H1 (cell line): Measurements from ENCODE around the gene RPTOR. TPM values are rescaled to one million over a fixed set of nuclear protein-coding genes. Genes with fewer than 3 reads are reported as not detected.

Experiments used
- BRCA1 ChIP-seq: IDR thresholded peaks from 2 replicates; pipeline ENCODE4 v1.6.1; 2012; ENCODE audit warnings: low read depth, low read length, improper control_type of control experiment
- CBX5 ChIP-seq: fragments of 300-800, 300-1000 bp; sonication (generic); IDR thresholded peaks from 2 replicates; pipeline ENCODE4 v1.7.1; 2016; ENCODE audit warnings: antibody characterized with exemption, low read length, low read depth
- CHD2 ChIP-seq: IDR thresholded peaks from 2 replicates; pipeline ENCODE4 v1.6.1; 2012; ENCODE audit warnings: low read length, improper control_type of control experiment
- EZH2 ChIP-seq: fragments of 200-600 bp; sonication (generic); IDR thresholded peaks from 2 replicates; pipeline ENCODE4 v1.7.1; 2012; ENCODE audit warnings: low read depth, mild to moderate bottlenecking, moderate library complexity, low read length, inconsistent platforms; ENCODE audit not compliant: severe bottlenecking
- SIN3A ChIP-seq, 2 experiments: IDR thresholded peaks in 1 of 2; conservative IDR thresholded peaks in 1 of 2; 2 replicates each; pipeline ENCODE4 v1.6.1; 2011 to 2012; ENCODE audit warnings: low read length in 2 of 2, improper control_type of control experiment in 1 of 2, low read depth in 1 of 2, mild to moderate bottlenecking in 1 of 2
- SIX5 ChIP-seq: IDR thresholded peaks from 2 replicates; pipeline ENCODE4 v1.6.1; 2011; ENCODE audit warnings: mild to moderate bottlenecking, low read depth, low read length
- SRF ChIP-seq: IDR thresholded peaks from 2 replicates; pipeline ENCODE4 v1.6.1; 2011; ENCODE audit warnings: mild to moderate bottlenecking, low read depth, low read length, moderate library complexity
- polyA plus RNA-seq, 7 experiments: library from polyadenylated mRNA; depleted of rRNA in 3 of 7; stranded (reverse) in 5 of 7; unstranded in 2 of 7; fragments of >200 nt in 5 of 7; fragments of 200-250 nt in 2 of 7; gene quantifications; 1 replicate in 5 of 7; 2 replicates in 1 of 7; 4 replicates in 1 of 7; pipeline versions ENCODE4 v1.2.1 to v1.2.3, GENCODE V29; 2011 to 2013; ENCODE audit warnings: missing spikeins in 2 of 7, mixed read lengths in 2 of 7
- total RNA-seq: library from RNA; stranded (reverse); fragmentation: NEBNext Ultra II Directional; extraction: Animal tissue kit (Norgen Biotek cat#: 25700); gene quantifications from 2 replicates; pipeline ENCODE4 v1.2.1, GENCODE V29; 2021
- TF ChIP-seq, protein P1 (sequence below): fragments of 300-600 bp; sonication (generic); IDR thresholded peaks from 2 replicates; pipeline ENCODE4 v1.7.1; 2012; ENCODE audit warnings: low read length, moderate library complexity, mild to moderate bottlenecking, inconsistent platforms; ENCODE audit not compliant: insufficient replicate concordance
- TF ChIP-seq, protein P2 (sequence below): IDR thresholded peaks from 2 replicates; pipeline ENCODE4 v1.6.1; 2011; ENCODE audit warnings: low read length, improper control_type of control experiment

The RPTOR gene
- total and polyA plus RNA-seq, 2 of the 8 experiments (the other 6 are each of a cell fraction or from before 2014, with no cell fraction given), result 6.9 to 28.7 TPM

DNA sequence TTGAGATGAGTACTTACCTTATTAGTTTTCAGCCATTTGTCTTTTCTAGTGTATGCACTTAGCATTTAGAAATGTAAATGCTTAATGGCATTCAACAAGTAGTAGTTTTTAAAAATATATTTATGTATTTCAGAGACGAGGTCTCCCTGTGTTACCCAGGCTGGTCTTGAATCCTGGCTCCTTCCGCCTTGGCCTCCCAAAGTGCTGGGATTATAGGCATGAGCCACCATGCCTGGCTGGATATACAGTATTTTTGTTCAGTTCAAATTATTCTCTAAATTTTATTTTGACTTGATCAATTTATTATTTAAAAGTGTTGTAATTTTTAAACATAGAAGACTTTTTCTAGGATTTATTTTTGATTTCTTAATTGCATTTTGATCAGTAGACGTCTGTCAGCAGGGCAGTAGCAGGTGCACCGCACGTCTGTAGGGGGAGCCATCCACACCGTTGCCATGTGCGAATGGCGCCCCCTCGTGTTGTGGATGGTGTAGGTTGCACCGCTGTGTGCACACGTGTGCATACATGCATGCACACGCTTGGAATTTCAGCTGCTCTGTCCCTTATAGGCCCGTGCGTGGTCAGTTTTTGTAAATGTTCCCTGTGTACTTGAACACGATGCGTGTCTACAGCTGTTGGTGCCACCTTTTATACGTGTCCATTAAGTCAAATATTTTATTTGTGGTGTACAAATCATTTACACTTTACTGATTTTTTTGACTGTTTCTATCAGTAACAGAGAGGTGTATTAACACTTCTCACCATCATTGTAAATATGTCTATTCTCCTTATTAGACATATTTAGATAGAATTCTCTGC lies 30.6 kb downstream of the RPTOR start (continued):
- TF ChIP-seq EZH2 (no peak), BRCA1 (no peak), SIX5 (no peak), CBX5 (no peak), SIN3A (conservative IDR thresholded peaks at IDR 0.05 in 1 of 2, IDR thresholded peaks at IDR 0.05 in 1 of 2; ENCODE audit: low read depth in 1 of 2, low read length in 2 of 2) (peak; percentile 29 to 65; a peak in 1 of 4 replicates), SRF (no peak), CHD2 (no peak)
- TF ChIP-seq, protein P1, sequence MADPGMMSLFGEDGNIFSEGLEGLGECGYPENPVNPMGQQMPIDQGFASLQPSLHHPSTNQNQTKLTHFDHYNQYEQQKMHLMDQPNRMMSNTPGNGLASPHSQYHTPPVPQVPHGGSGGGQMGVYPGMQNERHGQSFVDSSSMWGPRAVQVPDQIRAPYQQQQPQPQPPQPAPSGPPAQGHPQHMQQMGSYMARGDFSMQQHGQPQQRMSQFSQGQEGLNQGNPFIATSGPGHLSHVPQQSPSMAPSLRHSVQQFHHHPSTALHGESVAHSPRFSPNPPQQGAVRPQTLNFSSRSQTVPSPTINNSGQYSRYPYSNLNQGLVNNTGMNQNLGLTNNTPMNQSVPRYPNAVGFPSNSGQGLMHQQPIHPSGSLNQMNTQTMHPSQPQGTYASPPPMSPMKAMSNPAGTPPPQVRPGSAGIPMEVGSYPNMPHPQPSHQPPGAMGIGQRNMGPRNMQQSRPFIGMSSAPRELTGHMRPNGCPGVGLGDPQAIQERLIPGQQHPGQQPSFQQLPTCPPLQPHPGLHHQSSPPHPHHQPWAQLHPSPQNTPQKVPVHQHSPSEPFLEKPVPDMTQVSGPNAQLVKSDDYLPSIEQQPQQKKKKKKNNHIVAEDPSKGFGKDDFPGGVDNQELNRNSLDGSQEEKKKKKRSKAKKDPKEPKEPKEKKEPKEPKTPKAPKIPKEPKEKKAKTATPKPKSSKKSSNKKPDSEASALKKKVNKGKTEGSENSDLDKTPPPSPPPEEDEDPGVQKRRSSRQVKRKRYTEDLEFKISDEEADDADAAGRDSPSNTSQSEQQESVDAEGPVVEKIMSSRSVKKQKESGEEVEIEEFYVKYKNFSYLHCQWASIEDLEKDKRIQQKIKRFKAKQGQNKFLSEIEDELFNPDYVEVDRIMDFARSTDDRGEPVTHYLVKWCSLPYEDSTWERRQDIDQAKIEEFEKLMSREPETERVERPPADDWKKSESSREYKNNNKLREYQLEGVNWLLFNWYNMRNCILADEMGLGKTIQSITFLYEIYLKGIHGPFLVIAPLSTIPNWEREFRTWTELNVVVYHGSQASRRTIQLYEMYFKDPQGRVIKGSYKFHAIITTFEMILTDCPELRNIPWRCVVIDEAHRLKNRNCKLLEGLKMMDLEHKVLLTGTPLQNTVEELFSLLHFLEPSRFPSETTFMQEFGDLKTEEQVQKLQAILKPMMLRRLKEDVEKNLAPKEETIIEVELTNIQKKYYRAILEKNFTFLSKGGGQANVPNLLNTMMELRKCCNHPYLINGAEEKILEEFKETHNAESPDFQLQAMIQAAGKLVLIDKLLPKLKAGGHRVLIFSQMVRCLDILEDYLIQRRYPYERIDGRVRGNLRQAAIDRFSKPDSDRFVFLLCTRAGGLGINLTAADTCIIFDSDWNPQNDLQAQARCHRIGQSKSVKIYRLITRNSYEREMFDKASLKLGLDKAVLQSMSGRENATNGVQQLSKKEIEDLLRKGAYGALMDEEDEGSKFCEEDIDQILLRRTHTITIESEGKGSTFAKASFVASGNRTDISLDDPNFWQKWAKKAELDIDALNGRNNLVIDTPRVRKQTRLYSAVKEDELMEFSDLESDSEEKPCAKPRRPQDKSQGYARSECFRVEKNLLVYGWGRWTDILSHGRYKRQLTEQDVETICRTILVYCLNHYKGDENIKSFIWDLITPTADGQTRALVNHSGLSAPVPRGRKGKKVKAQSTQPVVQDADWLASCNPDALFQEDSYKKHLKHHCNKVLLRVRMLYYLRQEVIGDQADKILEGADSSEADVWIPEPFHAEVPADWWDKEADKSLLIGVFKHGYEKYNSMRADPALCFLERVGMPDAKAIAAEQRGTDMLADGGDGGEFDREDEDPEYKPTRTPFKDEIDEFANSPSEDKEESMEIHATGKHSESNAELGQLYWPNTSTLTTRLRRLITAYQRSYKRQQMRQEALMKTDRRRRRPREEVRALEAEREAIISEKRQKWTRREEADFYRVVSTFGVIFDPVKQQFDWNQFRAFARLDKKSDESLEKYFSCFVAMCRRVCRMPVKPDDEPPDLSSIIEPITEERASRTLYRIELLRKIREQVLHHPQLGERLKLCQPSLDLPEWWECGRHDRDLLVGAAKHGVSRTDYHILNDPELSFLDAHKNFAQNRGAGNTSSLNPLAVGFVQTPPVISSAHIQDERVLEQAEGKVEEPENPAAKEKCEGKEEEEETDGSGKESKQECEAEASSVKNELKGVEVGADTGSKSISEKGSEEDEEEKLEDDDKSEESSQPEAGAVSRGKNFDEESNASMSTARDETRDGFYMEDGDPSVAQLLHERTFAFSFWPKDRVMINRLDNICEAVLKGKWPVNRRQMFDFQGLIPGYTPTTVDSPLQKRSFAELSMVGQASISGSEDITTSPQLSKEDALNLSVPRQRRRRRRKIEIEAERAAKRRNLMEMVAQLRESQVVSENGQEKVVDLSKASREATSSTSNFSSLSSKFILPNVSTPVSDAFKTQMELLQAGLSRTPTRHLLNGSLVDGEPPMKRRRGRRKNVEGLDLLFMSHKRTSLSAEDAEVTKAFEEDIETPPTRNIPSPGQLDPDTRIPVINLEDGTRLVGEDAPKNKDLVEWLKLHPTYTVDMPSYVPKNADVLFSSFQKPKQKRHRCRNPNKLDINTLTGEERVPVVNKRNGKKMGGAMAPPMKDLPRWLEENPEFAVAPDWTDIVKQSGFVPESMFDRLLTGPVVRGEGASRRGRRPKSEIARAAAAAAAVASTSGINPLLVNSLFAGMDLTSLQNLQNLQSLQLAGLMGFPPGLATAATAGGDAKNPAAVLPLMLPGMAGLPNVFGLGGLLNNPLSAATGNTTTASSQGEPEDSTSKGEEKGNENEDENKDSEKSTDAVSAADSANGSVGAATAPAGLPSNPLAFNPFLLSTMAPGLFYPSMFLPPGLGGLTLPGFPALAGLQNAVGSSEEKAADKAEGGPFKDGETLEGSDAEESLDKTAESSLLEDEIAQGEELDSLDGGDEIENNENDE, result no peak
- TF ChIP-seq, protein P2, sequence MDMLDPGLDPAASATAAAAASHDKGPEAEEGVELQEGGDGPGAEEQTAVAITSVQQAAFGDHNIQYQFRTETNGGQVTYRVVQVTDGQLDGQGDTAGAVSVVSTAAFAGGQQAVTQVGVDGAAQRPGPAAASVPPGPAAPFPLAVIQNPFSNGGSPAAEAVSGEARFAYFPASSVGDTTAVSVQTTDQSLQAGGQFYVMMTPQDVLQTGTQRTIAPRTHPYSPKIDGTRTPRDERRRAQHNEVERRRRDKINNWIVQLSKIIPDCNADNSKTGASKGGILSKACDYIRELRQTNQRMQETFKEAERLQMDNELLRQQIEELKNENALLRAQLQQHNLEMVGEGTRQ, result no peak
